Measurements from ENCODE around the gene FYCO1.

Gene FYCO1

GRCh38 chr3:46025139-46025538 is 29.5 kb upstream of the FYCO1 start:
- H3K4me3 ChIP-seq (replicated peaks; ENCODE audit: low read depth, low read length): no peak overlapping the region
- H3K36me3 ChIP-seq (ENCODE audit: control insufficient read depth, insufficient read depth, low read length): no peaks in the 10 kb centered on the region
- TF ChIP-seq, protein P1, sequence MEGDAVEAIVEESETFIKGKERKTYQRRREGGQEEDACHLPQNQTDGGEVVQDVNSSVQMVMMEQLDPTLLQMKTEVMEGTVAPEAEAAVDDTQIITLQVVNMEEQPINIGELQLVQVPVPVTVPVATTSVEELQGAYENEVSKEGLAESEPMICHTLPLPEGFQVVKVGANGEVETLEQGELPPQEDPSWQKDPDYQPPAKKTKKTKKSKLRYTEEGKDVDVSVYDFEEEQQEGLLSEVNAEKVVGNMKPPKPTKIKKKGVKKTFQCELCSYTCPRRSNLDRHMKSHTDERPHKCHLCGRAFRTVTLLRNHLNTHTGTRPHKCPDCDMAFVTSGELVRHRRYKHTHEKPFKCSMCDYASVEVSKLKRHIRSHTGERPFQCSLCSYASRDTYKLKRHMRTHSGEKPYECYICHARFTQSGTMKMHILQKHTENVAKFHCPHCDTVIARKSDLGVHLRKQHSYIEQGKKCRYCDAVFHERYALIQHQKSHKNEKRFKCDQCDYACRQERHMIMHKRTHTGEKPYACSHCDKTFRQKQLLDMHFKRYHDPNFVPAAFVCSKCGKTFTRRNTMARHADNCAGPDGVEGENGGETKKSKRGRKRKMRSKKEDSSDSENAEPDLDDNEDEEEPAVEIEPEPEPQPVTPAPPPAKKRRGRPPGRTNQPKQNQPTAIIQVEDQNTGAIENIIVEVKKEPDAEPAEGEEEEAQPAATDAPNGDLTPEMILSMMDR (IDR thresholded peaks at IDR 0.05; ENCODE audit: insufficient read depth, low read length, poor library complexity, severe bottlenecking): no peak
- H3K27me3 ChIP-seq (replicated peaks; ENCODE audit: control insufficient read depth, insufficient read depth, low read length): no peaks in the 10 kb centered on the region
- no peak for DNase-seq (ENCODE audit: extremely low read depth, insufficient read length)

DNA sequence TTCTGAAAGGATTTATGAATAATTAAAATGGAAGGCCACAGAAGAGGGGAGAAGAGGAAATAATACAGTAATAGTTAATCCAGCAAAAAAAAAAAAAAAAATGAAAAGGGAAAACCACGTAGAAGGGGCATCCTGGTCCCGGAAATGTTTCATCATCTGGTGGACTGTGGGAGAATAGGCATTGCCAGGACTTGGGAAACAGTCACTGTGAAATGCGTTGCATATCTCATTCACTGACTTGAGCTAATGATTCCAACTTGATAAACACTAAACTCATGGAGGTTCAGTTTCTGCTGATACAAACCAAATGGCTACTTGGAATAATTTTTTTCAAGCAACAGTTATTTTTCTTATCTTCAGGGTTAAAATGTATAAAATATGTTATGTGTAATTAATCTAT is 28.5 kb upstream of the FYCO1 start:
- Histone ChIP-seq H3K4me3 (replicated peaks; ENCODE audit: low read depth, low read length) (no peak overlapping the region), H3K36me3 (ENCODE audit: control insufficient read depth, insufficient read depth, low read length) (no peaks in the 10 kb centered on the region), H3K27me3 (replicated peaks; ENCODE audit: control insufficient read depth, insufficient read depth, low read length) (no peaks in the 10 kb centered on the region)
- DNase-seq (ENCODE audit: extremely low read depth, insufficient read length): no peak
- TF ChIP-seq, protein P1 (IDR thresholded peaks at IDR 0.05; ENCODE audit: insufficient read depth, low read length, poor library complexity, severe bottlenecking): no peak

GRCh38 chr3:46022909-46023785 is 27.5 kb upstream of the FYCO1 start:
- Histone ChIP-seq H3K36me3 (ENCODE audit: control insufficient read depth, insufficient read depth, low read length) (no peaks in the 10 kb centered on the region), H3K27me3 (replicated peaks; ENCODE audit: control insufficient read depth, insufficient read depth, low read length) (no peaks in the 10 kb centered on the region)
- TF ChIP-seq, protein P1 (IDR thresholded peaks at IDR 0.05; ENCODE audit: insufficient read depth, low read length, poor library complexity, severe bottlenecking): no peak

DNA sequence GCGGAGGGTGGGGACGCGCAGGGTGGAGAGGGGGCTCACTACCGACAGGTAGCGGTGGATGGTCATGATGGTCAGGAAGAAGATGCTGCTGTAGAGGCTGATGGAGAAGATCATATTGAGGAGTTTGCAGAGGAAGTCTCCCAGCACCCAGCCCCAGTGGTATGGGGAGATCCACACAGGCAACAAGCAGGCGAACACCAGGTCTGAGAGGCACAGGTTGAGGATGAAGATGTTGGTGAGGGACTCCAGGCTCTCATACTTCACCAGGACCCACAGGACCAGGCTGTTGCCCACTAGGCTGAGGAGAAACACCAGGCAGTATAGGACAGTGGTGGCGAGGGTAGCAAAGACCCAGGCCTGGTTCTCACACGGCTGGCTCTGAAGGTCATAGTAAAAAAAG is 25.9 kb upstream of the FYCO1 start:
- DNase-seq (ENCODE audit: extremely low read depth, insufficient read length): no peak
- Histone ChIP-seq H3K27me3 (replicated peaks; ENCODE audit: control insufficient read depth, insufficient read depth, low read length) (no peaks in the 10 kb centered on the region), H3K4me3 (replicated peaks; ENCODE audit: low read depth, low read length) (no peak overlapping the region), H3K36me3 (ENCODE audit: control insufficient read depth, insufficient read depth, low read length) (no peaks in the 10 kb centered on the region)
- TF ChIP-seq, protein P1 (IDR thresholded peaks at IDR 0.05; ENCODE audit: insufficient read depth, low read length, poor library complexity, severe bottlenecking): no peak

More at GRCh38 chr3:46022909-46023785, 27.5 kb upstream of the FYCO1 start:
- DNase-seq (ENCODE audit: extremely low read depth, insufficient read length): no peak
- no peak overlapping the region for H3K4me3 ChIP-seq (replicated peaks; ENCODE audit: low read depth, low read length)

GRCh38 chr3:46020766-46021510 is 25.3 kb upstream of the FYCO1 start:
- Histone ChIP-seq H3K36me3 (ENCODE audit: control insufficient read depth, insufficient read depth, low read length) (no peaks in the 10 kb centered on the region), H3K4me3 (replicated peaks; ENCODE audit: low read depth, low read length) (no peak overlapping the region), H3K27me3 (replicated peaks; ENCODE audit: control insufficient read depth, insufficient read depth, low read length) (no peaks in the 10 kb centered on the region)
- no peak for DNase-seq (ENCODE audit: extremely low read depth, insufficient read length)
- TF ChIP-seq, protein P1 (IDR thresholded peaks at IDR 0.05; ENCODE audit: insufficient read depth, low read length, poor library complexity, severe bottlenecking): no peak
